ENCODE results near the gene MMP12.
"Not testable (repeated sequence)": the region's sequence is repeated elsewhere in the genome, so short reads cannot be mapped to it uniquely, and the experiment has no call there.

The MMP12 gene

DNA sequence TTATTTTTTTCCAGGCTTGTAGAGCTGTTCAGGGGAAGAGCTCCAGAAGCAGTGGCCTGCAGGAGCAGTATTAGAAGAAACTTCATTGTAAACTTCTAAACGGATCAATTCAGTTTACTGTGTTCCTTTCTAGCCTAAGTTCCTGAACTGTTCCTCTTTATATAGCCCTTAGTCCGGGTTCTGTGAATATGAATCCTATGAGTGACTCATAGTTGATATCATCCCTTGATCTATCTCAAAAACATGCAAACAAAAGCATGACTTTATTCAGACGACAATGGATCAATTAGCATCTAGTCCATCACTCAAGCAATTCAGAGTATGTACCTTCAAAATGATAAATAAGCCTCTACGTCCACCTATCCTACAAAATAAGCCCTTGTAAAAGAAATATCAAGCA, at the start of gene MMP12:
Gene MMP12, minus strand, starts transcription at position 131 of the 400 bp plus-strand sequence. Its CDS starts 45 bp downstream, at position 86.
- DNase-seq: no peak

DNA sequence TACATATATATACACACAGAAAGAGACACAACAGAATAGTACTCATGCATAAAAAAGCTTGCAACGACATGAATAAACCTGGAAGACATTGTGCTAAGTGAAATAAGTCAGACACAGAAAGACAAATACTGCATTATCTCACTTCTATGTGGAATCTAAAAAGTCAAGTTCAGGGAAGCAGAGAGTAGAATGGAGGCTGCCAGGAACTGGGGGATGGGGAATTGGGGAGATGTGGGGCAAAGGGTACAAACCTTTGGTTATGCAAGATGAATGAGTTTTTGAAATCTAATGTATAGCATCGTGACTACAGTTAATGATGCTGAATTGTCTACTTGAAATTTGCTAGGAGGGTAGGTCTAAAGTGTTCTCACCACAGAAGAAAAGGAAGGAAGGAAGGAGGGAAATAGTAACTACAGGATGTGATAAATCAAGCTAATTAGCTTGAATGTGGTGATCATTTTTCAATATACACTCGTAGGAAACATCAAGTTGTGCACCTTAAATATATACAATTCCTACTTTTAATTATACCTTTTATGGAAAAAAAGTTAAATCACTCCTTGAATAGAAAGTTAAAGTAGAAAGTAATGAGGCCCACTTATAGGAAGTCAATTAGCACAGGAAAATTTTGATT, 46.9 kb upstream of the MMP12 start:
- DNase-seq: no peak

DNA sequence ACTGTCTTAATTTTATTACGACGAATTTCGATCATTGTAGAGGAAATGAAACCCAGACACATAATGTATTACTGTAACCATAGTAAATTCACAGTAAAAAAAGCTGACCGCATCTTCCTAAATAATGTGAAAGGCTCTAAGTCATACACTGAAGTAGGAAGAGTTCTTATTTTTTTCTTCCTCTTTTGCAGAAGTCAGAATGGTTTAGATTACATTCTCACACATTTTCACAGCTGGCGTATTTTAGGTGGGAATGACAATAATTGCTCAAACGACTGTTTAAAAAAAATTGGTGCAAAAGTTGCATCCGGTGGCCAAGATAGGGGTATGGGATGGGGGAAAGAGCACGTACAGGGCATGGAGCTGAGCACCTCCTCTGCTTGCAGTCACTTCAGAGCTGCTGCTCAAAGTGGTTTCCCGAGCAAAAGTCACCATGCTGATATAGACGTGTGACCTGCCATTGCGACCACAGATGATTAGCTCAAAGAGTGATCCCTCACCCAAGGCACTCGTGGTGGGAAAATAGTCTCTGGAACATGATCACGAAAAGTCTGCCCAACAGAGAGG, 45.4 kb upstream of the MMP12 start:
- no peak for DNase-seq

DNA sequence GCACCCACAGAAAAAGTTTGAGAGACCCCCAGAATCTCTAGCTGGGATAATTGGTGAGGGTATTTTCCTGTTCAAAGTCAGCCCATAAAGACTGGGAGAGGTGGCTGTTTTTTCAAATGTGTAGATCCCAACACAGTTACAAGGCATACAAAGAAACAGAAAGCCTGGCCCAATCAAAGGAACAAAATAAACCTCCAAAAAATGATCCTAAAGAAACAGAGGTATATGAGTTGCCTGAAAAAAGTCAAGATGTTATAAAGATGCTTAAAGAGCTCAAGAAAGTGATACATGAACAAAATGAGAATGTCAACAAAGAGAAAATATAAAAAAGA, 40.2 kb upstream of the MMP12 start:
- no peak for DNase-seq

DNA sequence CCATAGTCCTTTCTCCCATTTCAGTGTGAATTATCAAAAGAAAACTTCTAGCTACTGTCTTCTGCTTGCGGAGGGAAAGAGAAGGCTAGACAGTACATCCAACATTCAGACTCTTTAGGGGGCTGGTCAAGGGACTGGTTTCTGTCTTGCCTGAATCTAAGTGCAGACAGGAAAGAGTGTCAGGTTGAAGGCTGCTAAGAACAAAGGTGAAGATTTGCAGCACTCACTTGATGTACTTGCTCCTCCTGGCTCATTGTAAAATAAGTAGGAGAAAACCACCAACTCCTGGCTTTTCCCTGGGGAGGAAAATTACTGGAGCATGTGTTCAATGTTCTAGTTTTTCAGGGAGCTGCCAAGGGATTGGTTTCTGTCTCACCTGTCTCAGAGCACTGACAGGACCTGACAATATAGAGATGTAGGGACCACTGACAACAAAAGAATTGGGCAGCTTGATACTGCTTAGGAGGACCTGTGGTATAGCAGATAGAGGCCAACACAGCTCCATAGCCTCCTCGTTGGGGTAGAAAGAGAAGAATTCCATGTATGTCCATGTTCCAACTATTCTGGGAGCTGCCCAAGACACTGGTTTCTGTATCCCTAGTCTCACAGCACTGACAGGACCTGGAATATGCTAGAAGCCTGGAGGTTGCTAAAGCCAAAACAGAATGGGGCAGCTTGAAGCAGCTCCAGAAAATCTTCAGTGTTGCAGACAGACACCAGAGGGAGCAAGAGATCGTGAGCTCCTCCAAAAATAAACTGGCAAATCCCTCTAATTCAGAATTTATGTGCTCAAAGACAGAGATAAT, 39.7 kb upstream of the MMP12 start:
- no peak for DNase-seq

DNA sequence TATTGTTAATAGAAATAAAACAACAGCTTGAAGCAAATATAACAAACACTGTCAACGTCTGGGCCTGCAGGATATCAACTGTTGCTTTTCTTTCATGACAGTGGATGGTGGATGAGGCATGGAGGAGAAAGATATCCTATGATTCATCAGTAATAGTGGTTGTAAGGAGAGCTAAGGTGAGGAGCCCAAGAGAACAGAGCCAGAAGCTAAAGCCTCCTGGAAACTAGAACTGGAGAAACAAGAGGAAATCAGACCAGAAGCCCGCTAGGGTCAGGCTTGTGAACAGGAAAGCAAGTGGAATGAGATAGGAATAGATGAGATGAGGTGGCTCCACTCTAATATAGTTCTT, 37.7 kb upstream of the MMP12 start:
- DNase-seq: no peak

DNA sequence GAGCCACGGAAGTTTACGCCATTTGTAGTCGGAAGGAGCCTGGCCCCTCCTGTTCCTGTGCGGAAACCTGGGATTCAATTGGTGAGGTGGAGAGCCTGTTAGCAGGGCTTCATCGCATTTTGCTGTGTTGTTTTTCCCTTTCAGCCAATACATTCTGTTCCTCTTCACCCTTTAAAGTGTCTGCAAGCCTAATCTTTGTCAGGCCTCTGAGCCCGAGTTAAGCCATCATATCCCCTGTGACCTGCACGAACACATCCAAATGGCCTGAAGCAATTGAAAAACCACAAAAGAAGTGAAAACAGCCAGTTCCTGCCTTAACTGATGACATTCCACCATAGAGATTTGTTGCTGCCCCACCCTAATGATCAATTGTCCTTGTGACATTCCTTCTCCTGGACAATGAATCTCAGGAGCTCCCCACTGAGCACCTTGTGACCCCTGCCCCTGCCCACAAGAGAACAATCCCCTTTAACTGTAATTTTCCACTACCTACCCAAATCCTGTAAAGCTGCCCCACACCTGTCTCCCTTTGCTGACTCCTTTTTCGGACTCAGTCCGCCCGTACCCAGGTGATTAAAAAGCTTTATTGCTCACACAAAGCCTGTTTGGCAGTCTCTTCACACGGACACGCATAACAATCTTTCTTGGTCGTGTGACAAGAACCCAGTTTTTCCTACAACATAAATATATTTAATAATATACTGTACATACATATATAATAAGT, 37.1 kb upstream of the MMP12 start:
- DNase-seq: no peak

DNA sequence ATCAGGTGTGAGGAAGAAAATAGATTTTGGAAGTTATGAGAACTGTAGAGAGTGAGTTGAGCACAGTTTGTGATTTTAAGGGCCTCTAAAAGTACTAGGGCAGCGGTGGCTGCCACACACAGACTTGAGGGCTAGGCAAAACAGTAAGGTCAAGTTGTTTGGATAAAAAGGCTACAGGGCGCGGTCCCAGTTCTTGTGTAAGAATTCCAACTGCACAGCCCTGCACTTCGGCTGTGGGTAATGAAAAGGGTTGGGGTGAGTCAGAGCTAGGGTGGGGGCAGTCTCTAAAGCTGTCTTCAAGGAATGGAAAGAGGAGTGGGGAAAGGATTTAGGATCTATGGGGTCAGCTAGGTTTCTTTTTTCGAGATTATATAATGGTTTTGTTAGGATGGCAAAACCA, 31.1 kb upstream of the MMP12 start:
- not testable (repeated sequence) for DNase-seq

DNA sequence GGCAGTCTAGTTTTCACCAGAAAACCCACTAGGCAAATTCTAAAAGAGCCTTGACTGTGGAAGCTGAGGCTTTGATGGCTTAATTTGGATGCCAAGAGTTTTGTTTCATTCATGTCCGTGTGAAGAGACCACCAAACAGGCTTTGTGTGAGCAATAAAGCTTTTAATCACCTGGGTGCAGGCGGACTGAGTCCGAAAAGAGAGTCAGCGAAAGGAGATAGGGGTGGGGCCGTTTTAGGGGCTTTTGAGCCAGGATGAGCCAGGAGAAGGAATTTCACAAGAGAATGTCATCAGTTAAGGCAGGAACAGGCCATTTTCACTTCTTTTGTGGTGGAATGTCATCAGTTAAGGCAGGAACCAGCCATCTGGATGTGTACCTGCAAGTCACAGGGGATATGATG, 29.1 kb upstream of the MMP12 start:
- not testable (repeated sequence) for DNase-seq

DNA sequence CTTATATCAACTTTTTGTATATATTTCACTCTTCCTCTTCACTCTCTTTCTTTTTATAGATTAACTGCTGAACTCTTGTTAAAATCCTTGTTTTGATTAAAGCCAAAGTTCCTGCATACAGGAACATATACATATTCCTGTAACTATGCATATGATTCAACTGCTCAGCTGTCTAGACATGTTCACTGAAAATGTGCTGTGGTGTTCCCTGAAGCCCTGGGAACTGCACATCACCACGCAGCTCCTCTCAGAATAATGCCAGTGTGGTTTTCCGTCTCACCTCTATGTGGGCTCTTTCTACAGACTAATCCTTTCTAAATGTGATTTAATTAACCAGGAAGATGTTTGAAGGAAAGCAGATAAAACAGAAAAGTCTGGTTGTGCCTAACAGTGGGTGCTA, 25.6 kb upstream of the MMP12 start:
- DNase-seq: no peak

DNA sequence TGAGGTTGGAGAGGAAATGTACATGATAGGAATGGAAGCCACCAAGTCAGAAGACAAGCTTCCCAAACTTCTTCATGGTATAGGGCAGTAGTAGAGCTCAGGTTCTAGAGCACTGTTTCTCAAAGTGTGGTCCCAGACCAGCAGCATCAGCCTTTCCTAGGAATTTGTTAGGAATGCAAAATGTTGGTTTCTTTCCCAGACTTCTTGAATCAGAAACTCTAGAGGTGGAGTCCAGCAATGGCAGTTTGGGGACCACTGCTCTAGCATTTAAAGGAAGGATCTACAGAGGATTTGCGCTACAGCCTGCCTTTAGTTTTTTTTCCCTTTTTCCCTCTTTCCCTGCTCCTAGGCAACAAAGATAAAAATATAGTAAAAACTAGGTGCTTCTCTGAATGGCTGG, 17.0 kb upstream of the MMP12 start:
- no peak for DNase-seq

DNA sequence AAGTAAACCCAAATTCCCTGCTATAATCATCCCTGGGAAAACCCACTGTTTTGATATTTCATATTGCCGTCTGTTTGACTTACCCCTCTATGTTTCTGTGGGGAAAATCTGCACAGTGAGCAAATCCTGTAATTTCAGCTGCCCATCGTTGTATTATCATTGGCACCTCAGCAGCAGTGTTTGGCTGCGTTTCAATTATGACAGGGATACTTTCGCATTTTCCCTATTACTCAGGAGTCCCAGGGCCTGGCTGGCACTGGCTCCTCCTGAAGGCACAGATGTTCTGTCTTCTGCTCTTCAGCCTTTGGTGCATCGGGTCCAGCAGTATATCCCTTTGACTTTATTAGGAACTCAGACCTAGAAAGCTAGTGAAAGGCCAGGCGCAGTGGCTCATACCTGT, 12.2 kb upstream of the MMP12 start:
- no peak for DNase-seq

DNA sequence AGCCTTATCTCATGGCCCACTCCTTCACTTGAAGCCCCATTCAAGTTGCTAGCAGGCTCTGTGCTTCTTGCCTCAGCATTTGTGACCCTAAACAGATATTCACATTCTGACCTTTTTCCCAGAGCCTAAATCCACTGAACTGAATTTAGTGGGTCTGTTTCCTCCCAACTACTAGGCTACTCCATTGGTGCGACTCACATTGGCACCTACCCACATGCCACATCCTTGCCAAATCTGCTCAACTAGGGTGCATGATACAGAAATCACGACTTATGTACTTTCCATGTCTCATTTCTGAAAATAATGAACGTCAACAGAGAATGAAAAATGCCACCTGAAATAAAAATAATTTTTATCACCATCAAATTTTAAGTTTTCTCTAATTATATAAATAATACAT, 8.4 kb upstream of the MMP12 start:
- no peak for DNase-seq

DNA sequence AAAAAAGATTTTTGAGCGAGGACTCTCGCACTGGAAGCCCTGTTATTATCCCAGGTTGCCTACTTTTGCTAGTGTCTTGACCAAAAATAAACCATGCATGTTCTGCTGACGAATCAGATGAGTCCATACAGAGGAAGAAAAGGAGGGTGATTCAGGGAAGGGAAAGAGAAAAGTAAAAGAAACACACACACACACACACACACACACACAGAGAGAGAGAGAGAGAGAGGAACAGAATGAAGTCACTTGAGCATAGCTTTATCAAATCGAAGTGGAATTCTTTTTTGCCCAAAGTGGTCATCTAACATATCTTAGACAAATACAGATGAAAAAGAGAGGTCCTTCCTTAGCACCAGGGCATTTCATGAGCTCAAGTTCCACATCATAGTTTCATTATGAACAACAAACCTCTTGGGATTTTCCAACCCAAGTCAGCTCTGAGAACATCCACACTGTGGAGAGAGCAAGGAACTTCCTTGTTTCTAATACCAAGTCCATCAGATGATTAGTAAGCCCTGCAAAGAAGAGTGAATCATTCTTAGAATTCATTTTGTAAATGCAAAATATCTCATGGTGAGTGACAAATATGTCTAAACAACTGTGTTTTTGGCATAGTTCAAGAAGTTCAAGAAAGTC, 7.7 kb upstream of the MMP12 start:
- no peak for DNase-seq

DNA sequence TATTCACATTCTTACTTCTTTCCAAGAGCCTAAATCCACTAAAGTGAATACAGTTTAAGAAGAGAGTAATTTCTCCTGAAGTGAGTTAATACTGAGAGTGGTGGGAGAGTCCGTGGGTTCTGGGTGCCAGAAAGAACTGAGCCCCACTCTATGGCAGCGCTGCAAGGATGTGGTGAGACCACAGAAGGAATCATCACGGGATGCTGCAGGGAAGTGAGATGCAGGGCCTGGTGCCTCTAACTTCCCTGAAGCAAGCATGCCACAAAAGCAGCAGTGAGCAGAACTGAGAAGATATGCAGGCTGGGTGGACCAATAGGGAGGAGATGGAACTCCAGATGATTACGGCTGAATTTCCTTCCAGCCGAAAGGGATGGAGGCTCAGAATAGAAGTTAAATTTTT, 5.0 kb upstream of the MMP12 start:
- no peak for DNase-seq

DNA sequence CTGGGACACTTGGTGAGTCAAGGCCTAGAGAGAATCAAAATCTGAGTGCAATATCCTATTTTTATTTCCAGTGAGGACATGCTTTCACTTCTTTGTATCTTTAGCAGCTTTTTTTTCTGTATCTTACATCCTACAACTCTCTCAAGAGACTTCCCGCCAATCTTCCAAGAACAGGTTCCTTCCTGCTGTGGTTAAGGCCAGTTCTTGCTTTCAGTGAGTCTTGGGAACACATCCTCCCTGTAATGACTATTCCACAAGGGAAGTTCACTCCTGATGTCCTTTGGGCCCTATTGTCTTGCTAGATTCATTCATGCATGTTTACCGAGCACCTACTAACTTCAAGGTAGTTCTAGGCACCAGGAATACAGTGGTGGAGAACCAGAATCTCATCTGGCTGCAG, 3.8 kb upstream of the MMP12 start:
- no peak for DNase-seq

DNA sequence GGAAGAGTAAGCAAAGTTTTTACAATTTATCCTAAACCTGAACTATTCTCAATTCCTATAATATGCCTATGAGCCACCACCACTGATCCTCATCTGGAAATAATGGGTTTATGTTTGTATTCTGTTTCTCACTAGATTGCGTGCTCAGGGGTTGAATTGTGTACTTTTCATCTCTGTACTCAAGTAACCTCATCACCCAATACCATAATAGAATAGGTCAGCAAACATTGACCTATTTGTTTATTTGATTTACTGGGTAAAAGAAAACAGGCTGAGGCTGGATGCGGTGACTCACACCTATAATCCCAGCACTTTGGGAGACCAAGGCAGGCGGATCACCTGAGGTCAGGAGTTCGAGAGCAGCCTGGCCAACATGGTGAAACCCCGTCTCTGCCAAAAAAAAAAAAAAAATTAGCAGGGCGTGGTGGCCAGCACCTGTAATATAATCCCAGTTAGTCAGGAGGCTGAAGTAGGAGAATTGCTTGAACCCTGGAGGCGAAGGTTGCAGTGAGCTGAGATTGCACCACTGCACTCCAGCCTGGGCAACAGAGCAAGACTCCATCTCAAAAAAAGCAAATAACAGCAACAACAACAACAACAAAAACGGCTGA, 5.3 kb downstream of the MMP12 start:
- DNase-seq: not testable (repeated sequence)

DNA sequence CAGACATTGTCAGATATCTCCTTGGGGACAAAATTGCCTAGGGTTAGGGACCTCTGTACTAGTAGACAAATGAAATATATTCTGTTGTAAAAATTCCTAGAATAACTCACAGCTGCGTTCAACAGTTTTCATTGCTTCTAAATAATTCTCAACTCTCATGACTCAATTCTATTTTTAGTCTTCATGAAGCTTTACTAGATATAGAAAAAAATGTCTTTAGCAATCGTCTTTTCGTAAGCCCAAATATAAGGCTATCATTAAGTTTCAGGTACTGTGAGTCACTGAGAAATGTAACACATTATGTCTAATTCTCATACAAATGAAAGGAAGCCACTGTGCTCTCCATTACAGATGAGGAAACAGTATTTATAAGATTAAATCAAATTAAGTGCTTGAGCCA, 6.4 kb downstream of the MMP12 start:
- no peak for DNase-seq

DNA sequence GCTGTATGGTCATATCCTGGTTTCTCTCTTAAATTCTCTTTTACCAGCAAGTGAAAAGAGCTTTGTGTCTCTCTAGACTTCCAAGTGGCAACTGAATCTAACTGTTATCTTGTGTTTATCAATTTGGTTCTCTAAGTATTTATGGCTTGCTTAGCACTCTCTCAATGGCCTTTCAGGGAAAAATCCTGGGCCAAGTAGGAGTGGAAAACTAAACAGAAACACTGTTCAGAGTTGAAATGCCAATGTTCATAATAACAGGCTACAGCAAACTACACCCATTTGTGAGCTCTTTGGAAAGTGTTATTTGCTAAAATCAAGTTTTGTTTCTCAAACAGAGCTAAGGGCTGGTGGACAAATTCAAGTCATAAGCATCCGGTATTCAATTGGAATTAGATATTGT, 10.1 kb downstream of the MMP12 start:
- no peak for DNase-seq

DNA sequence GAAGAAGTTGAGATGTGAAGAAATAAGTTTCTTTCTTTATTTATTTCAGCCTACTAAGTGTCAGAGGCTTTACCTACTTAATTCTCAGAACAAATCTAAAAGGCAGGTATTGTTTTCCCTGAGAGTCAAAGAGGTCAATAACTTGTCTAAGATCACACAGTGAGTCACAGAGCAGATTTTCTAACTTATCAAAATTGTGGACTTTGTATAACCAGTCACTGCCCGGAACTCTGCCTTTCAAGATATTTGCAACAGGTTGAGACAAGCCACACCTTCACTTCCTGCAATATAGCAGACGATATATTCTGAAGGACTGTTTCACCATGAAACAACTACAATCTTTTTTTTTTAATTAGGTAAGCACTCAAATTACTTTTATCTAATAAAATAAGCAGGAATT, 20.8 kb downstream of the MMP12 start:
- no peak for DNase-seq

DNA sequence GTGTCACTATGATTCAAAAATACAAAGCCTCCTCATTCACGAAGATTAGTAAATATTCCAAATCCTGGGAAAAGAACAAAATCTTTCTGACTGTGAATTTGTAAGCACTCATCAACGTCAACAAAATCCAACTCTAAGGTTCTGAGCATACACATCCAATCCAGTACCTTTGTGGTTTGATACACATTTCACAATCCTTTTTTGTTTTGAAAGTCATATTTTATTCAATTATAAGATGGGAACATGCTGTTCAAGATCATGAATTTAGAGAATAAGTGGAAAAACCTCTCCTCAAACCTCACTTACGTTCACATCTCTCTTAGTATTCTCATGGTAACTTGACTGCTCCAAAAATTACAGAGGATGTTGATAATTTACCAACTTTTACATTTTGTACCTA, 21.7 kb downstream of the MMP12 start:
- no peak for DNase-seq

DNA sequence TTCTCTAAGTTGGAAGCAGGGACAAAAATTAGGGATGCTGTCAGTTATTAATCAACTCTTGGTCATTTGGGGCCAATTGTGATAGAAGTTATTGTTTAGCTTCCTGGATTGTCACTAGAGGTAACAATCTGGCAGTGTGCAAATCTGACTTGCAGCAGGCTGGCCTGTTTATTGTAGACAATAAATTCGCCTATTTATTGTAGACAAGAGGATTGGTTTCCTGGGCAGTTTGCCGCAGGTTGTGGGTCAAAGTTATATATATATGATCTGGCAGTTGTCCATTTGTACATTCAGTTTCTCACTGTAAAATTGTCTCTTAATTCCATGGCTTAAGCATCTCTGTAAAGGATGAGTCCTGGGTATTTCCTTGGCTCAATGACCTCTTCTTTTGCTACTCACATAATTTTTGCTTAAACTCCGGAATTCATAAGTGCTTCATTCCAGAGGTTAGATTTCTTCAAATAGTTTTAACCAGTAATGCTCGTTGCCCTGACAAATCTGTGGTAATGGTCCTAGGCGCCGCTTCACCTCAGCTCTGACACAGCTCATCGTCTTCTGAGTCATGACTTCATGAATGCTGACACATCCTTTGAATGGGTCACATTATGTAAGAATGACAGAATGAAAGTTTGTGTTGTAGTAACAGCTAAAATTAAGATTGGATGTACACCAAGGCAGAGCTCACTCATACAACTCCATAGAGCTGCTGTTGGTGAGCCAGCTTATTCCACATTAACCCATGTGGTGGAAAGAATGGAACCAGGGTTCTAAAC, 23.6 kb downstream of the MMP12 start:
- DNase-seq: no peak
